Measurements from ENCODE around the gene PKMYT1. TPM values are rescaled to one million over a fixed set of nuclear protein-coding genes. Genes with fewer than 3 reads are reported as not detected.

Gene PKMYT1
- total RNA-seq, 2 experiments from 2014 or later, result 104 to 195 TPM

- no peak overlapping the region for H2AFZ ChIP-seq (ENCODE audit: low read length)
- ChIA-PET CTCF (ENCODE audit: unreplicated experiment) (no interaction called here), POLR2A (no interaction called here)
- H3K36me3 ChIP-seq (ENCODE audit: insufficient read depth, low read length), result no peaks in the 10 kb centered on the region; the same call in 1 of the 2 replicates
- BruUV-seq (replicated peaks), result no TSS peak
- no peak for DNase-seq (ENCODE audit: low spot score)
- H3K4me2 ChIP-seq (ENCODE audit: low read length), result no peak overlapping the region
- no peaks in the 10 kb centered on the region for H3K79me2 ChIP-seq (ENCODE audit: insufficient read depth, low read depth, low read length)
- no peaks in the 10 kb centered on the region for H3K9me3 ChIP-seq (ENCODE audit: low read length)
- H3K4me1 ChIP-seq (ENCODE audit: insufficient read depth, low read length, poor library complexity, severe bottlenecking), result peaks cover 4% of the 10 kb centered on the region
- intact Hi-C loops (cut with micrococcal nuclease; ENCODE audit: unreplicated experiment), result loop anchor here (5.0 kb wide), 1 partner anchor 36 kb away; the partner anchor contains the start of gene KREMEN2
- H3K4me3 ChIP-seq (ENCODE audit: low read depth, low read length, poor library complexity, severe bottlenecking), result no peak overlapping the region
- peaks cover 4% of the 10 kb centered on the region; the same call in 1 of the 2 replicates for H4K20me1 ChIP-seq (ENCODE audit: insufficient read depth, low read length)
- H3K27ac ChIP-seq (ENCODE audit: low read depth, low read length, poor library complexity, severe bottlenecking), result no peak overlapping the region
- no peak for TF ChIP-seq CTCF (conservative IDR thresholded peaks at IDR 0.05; ENCODE audit: low read length)
- no peak for TF ChIP-seq EZH2phosphoT487 (IDR thresholded peaks at IDR 0.05; ENCODE audit: borderline replicate concordance, low read depth, low read length)
- H3K9me2 ChIP-seq (ENCODE audit: insufficient read depth, low read length), result no peaks in the 10 kb centered on the region
Observed at GRCh38 chr16:2925951-2926649, 54.1 kb downstream of the PKMYT1 start.

- intact Hi-C loops (cut with micrococcal nuclease; ENCODE audit: unreplicated experiment), result loop anchor here (5.0 kb wide), 1 partner anchor 37 kb away; the partner anchor contains the start of gene KREMEN2
- Histone ChIP-seq H3K4me2 (ENCODE audit: low read length) (no peak overlapping the region), H3K36me3 (ENCODE audit: insufficient read depth, low read length) (no peaks in the 10 kb centered on the region; the same call in 1 of the 2 replicates), H3K9me3 (ENCODE audit: low read length) (no peaks in the 10 kb centered on the region), H2AFZ (ENCODE audit: low read length) (no peak overlapping the region), H3K79me2 (ENCODE audit: insufficient read depth, low read depth, low read length) (no peaks in the 10 kb centered on the region), H3K4me1 (ENCODE audit: insufficient read depth, low read length, poor library complexity, severe bottlenecking) (peaks cover 4% of the 10 kb centered on the region), H3K9me2 (ENCODE audit: insufficient read depth, low read length) (no peaks in the 10 kb centered on the region), H3K27ac (ENCODE audit: low read depth, low read length, poor library complexity, severe bottlenecking) (no peak overlapping the region), H4K20me1 (ENCODE audit: insufficient read depth, low read length) (peaks cover 4% of the 10 kb centered on the region; the same call in 1 of the 2 replicates), H3K4me3 (ENCODE audit: low read depth, low read length, poor library complexity, severe bottlenecking) (no peak overlapping the region)
- no peak for DNase-seq (ENCODE audit: low spot score)
- TF ChIP-seq CTCF (conservative IDR thresholded peaks at IDR 0.05; ENCODE audit: low read length) (no peak), EZH2phosphoT487 (IDR thresholded peaks at IDR 0.05; ENCODE audit: borderline replicate concordance, low read depth, low read length) (no peak)
- ChIA-PET POLR2A (no interaction called here), CTCF (ENCODE audit: unreplicated experiment) (no interaction called here)
- no TSS peak for BruUV-seq (replicated peaks)
Observed at GRCh38 chr16:2924901-2925755, 55.1 kb downstream of the PKMYT1 start.
